HepG2 (cell line): ENCODE measurements around the gene CYTH1. TPM values are rescaled to one million over a fixed set of nuclear protein-coding genes. Genes with fewer than 3 reads are reported as not detected.
A peak's percentile ranks its signal among the peaks of the same experiment; 100 is the strongest.

Source experiments
- BRCA1 ChIP-seq: sonication (generic); formaldehyde crosslinking; IDR thresholded peaks from 2 replicates; pipeline ENCODE4 v1.4.0; 2020; ENCODE audit warnings: missing genetic modification reagents
- CBX1 ChIP-seq: IDR thresholded peaks from one replicate; pipeline ENCODE4 v1.6.1; 2016; ENCODE audit warnings: antibody characterized with exemption, low read depth
- FIP1L1 ChIP-seq: fragments of 200-400 bp; formaldehyde crosslinking; IDR thresholded peaks from 2 replicates; pipeline ENCODE4 v1.6.1; 2018; ENCODE audit warnings: low read depth, mild to moderate bottlenecking, low read length, moderate library complexity, borderline replicate concordance; ENCODE audit not compliant: insufficient read depth
- FOXA3 ChIP-seq: IDR thresholded peaks from 2 replicates; pipeline ENCODE4 v1.6.1; 2016; ENCODE audit warnings: missing genetic modification reagents, missing compliant biosample characterization
- JDP2 ChIP-seq: sonication (generic); formaldehyde crosslinking; IDR thresholded peaks from 2 replicates; pipeline ENCODE4 v1.8.1; 2022; ENCODE audit warnings: missing genetic modification reagents, borderline replicate concordance
- MATR3 ChIP-seq: sonication (generic); formaldehyde crosslinking; IDR thresholded peaks from 2 replicates; pipeline ENCODE4 v1.4.0; 2020; ENCODE audit warnings: missing genetic modification reagents
- NFKBIZ ChIP-seq: IDR thresholded peaks from 2 replicates; pipeline ENCODE4 v1.6.1; 2018; ENCODE audit warnings: missing genetic modification reagents, missing compliant biosample characterization
- NR2C2 ChIP-seq: sonication (generic); formaldehyde crosslinking; IDR thresholded peaks from 2 replicates; pipeline ENCODE4 v1.4.0; 2020; ENCODE audit warnings: missing genetic modification reagents, mild to moderate bottlenecking, moderate library complexity, borderline replicate concordance
- RBM39 ChIP-seq: fragments of 200-400 bp; formaldehyde crosslinking; IDR thresholded peaks from one replicate; pipeline ENCODE4 v1.6.1; 2018; ENCODE audit warnings: antibody characterized with exemption, mild to moderate bottlenecking, low read depth, low read length; ENCODE audit not compliant: poor library complexity, severe bottlenecking
- SNAPC2 ChIP-seq: sonication (generic); formaldehyde crosslinking; IDR thresholded peaks from 2 replicates; pipeline ENCODE4 v1.8.1; 2022; ENCODE audit warnings: mild to moderate bottlenecking, missing genetic modification reagents
- SNRNP70 ChIP-seq: fragments of 200-400 bp; formaldehyde crosslinking; IDR thresholded peaks from 2 replicates; pipeline ENCODE4 v1.6.1; 2017; ENCODE audit warnings: mild to moderate bottlenecking, low read depth, low read length, moderate library complexity
- TCF7 ChIP-seq: sonication (generic); IDR thresholded peaks from 2 replicates; pipeline ENCODE4 v1.6.1; 2016; ENCODE audit warnings: antibody characterized with exemption, low read depth
- XRCC5 ChIP-seq: fragments of 200-400 bp; formaldehyde crosslinking; optimal IDR thresholded peaks from 2 replicates; pipeline ENCODE3; 2017; ENCODE audit warnings: mild to moderate bottlenecking, low read length
- ZFY ChIP-seq: sonication (generic); formaldehyde crosslinking; IDR thresholded peaks from 2 replicates; pipeline ENCODE4 v1.4.0; 2020; ENCODE audit warnings: missing genetic modification reagents
- ZHX2 ChIP-seq, 2 experiments: sonication (generic) in 1 of 2; formaldehyde crosslinking in 1 of 2; IDR thresholded peaks; 2 replicates each; pipeline versions ENCODE4 v1.6.1 to v1.9.0; 2014 to 2022; ENCODE audit warnings: antibody characterized with exemption in 1 of 2, borderline replicate concordance in 1 of 2, inconsistent platforms in 1 of 2, low read depth in 1 of 2, missing genetic modification reagents in 1 of 2
- ZMAT3 ChIP-seq: sonication (generic); formaldehyde crosslinking; conservative IDR thresholded peaks from 2 replicates; pipeline ENCODE4 v1.7.0; 2021; ENCODE audit warnings: missing genetic modification reagents
- ZNF615 ChIP-seq: sonication (generic); formaldehyde crosslinking; IDR thresholded peaks from 2 replicates; pipeline ENCODE4 v1.5.0; 2020; ENCODE audit warnings: mild to moderate bottlenecking, missing genetic modification reagents, borderline replicate concordance
- polyA plus RNA-seq, 8 experiments: library from polyadenylated mRNA; depleted of rRNA in 3 of 8; stranded (reverse) in 7 of 8; unstranded in 1 of 8; fragments of >200 nt; fragmentation: Illumina TruSeq in 4 of 8; extraction: Trizol in 4 of 8; gene quantifications; 2 replicates each; pipeline versions ENCODE4 v1.2.1 to v1.2.3, GENCODE V29; 2011 to 2016; ENCODE audit warnings: low read depth in 4 of 8, missing spikeins in 1 of 8, mixed read lengths in 1 of 8; ENCODE audit not compliant: insufficient read depth in 1 of 8
- total RNA-seq, 5 experiments: library from RNA; depleted of rRNA; stranded (reverse); fragments of >200 nt; fragmentation: Illumina TruSeq; extraction: Trizol; gene quantifications; 2 replicates each; pipeline ENCODE4 v1.2.3, GENCODE V29; 2016; ENCODE audit warnings: low read depth in 1 of 5
- TF ChIP-seq, protein P1 (sequence below): sonication (generic); formaldehyde crosslinking; conservative IDR thresholded peaks from 2 replicates; pipeline ENCODE4 v1.5.0; 2020; ENCODE audit warnings: missing genetic modification reagents
- TF ChIP-seq, protein P2 (sequence below): sonication (generic); formaldehyde crosslinking; IDR thresholded peaks from 2 replicates; pipeline ENCODE4 v1.5.0; 2020; ENCODE audit warnings: missing genetic modification reagents

Gene CYTH1
- total and polyA plus RNA-seq, 2 of the 13 experiments (the other 11 are each of a cell fraction or from before 2014, with no cell fraction given), result 20.1 to 48.9 TPM

- no peak for TF ChIP-seq ZHX2 (IDR thresholded peaks at IDR 0.05; ENCODE audit: low read depth)
- TF ChIP-seq ZHX2 (CRISPR knock-in tag; IDR thresholded peaks at IDR 0.05; ENCODE audit: borderline replicate concordance), result no peak
- TF ChIP-seq, protein P1, sequence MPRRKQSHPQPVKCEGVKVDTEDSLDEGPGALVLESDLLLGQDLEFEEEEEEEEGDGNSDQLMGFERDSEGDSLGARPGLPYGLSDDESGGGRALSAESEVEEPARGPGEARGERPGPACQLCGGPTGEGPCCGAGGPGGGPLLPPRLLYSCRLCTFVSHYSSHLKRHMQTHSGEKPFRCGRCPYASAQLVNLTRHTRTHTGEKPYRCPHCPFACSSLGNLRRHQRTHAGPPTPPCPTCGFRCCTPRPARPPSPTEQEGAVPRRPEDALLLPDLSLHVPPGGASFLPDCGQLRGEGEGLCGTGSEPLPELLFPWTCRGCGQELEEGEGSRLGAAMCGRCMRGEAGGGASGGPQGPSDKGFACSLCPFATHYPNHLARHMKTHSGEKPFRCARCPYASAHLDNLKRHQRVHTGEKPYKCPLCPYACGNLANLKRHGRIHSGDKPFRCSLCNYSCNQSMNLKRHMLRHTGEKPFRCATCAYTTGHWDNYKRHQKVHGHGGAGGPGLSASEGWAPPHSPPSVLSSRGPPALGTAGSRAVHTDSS, result no peak
- TF ChIP-seq BRCA1, result no peak
- TF ChIP-seq, protein P2, sequence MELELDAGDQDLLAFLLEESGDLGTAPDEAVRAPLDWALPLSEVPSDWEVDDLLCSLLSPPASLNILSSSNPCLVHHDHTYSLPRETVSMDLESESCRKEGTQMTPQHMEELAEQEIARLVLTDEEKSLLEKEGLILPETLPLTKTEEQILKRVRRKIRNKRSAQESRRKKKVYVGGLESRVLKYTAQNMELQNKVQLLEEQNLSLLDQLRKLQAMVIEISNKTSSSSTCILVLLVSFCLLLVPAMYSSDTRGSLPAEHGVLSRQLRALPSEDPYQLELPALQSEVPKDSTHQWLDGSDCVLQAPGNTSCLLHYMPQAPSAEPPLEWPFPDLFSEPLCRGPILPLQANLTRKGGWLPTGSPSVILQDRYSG (CRISPR knock-in tag), result no peak
- TF ChIP-seq NFKBIZ (CRISPR knock-in tag), result no peak
- TF ChIP-seq ZMAT3 (CRISPR knock-in tag), result 0 out of 2 replicates have a peak, but pooled peaks have one; percentile 22
- TF ChIP-seq MATR3 (CRISPR knock-in tag), result no peak
- no peak for TF ChIP-seq ZFY (CRISPR knock-in tag)
- no peak for TF ChIP-seq FIP1L1
- peak; percentile 28; the same call in 1 of the 2 replicates for TF ChIP-seq FOXA3 (CRISPR knock-in tag)
- TF ChIP-seq CBX1, result no peak
- TF ChIP-seq SNAPC2 (CRISPR knock-in tag), result no peak
- no peak for TF ChIP-seq JDP2
- no peak for TF ChIP-seq SNRNP70
- TF ChIP-seq NR2C2 (CRISPR knock-in tag), result no peak
- no peak for TF ChIP-seq XRCC5
- TF ChIP-seq TCF7, result 0 out of 2 replicates have a peak, but pooled peaks have one; percentile 18
- no peak for TF ChIP-seq RBM39
- no peak for TF ChIP-seq ZNF615 (CRISPR knock-in tag)
Measured at GRCh38 chr17:78746263-78746948, 35.7 kb downstream of the CYTH1 start (continued).
